Nephron progenitor cell (in vitro differentiated cells): Measurements from ENCODE around the gene ZNF107.

ENCODE experiments used
- DNase-seq: peaks from one replicate; pipeline ENCODE4 v3.0.0; 2021
- H3K27ac Mint-ChIP-seq: 2 replicates; pipeline ENCODE4 v1.8.0; 2021; ENCODE audit warnings: mild to moderate bottlenecking, moderate library complexity, mixed read lengths
- H3K27me3 Mint-ChIP-seq: 2 replicates; pipeline ENCODE4 v1.8.0; 2021; ENCODE audit warnings: mild to moderate bottlenecking, low read depth, mixed read lengths; ENCODE audit not compliant: poor library complexity
- H3K36me3 Mint-ChIP-seq: 2 replicates; pipeline ENCODE4 v1.8.0; 2021; ENCODE audit warnings: low read depth, mixed read lengths
- H3K4me1 Mint-ChIP-seq: 2 replicates; pipeline ENCODE4 v1.8.0; 2021; ENCODE audit warnings: mixed read lengths
- H3K4me3 Mint-ChIP-seq: 2 replicates; pipeline ENCODE4 v1.8.0; 2021; ENCODE audit warnings: mild to moderate bottlenecking, moderate library complexity, mixed read lengths
- H3K9me3 Mint-ChIP-seq: 2 replicates; pipeline ENCODE4 v1.8.0; 2021; ENCODE audit warnings: mild to moderate bottlenecking, moderate library complexity, mixed read lengths
- CTCF ChIP-seq: fragments of 200-600 bp; sonication (generic); IDR thresholded peaks from 2 replicates; pipeline ENCODE4 v1.5.0; 2021; ENCODE audit warnings: antibody characterized with exemption

The ZNF107 gene

GRCh38 chr7:64666663-64667050 lies 724 bp downstream of the ZNF107 start:
- H3K36me3 Mint-ChIP-seq = peaks cover 54% of the 10 kb centered on the region
- peaks cover 8% of the 10 kb centered on the region for H3K27me3 Mint-ChIP-seq
- TF ChIP-seq CTCF = no peak
- H3K4me1 Mint-ChIP-seq = peaks cover 15% of the 10 kb centered on the region
- peaks cover 82% of the 10 kb centered on the region for H3K9me3 Mint-ChIP-seq
- peak overlapping the region; percentile 98 for H3K4me3 Mint-ChIP-seq
- DNase-seq = no peak
- peak overlapping the region; percentile 100 for H3K27ac Mint-ChIP-seq

GRCh38 chr7:64667311-64667710 lies 1.4 kb downstream of the ZNF107 start:
- no peak for TF ChIP-seq CTCF
- no peak for DNase-seq
- Mint-ChIP-seq H3K27ac (no peak overlapping the region), H3K36me3 (peaks cover 60% of the 10 kb centered on the region), H3K4me3 (peak overlapping the region; percentile 98), H3K9me3 (peaks cover 85% of the 10 kb centered on the region), H3K4me1 (peaks cover 15% of the 10 kb centered on the region), H3K27me3 (peaks cover 4% of the 10 kb centered on the region)

DNA sequence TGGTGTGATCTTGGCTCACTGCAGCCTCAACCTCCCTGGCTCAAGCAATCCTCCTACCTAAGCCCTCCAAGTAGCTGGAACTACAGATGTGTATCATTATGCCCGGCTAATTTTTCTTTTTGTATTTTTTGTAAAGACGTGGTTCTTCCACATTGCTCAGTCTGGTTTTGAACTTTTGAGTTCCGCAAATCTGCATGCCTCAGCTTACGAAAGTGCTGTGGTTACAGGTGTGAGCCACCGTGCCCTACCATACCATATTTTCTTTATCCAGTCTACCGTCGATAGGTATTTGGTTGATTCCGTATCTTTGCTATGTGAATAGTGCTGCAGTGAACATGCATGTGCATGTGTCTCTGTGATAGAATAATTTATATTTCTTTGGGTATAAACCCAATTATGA lies 6.5 kb downstream of the ZNF107 start:
- TF ChIP-seq CTCF = no peak
- H3K4me3 Mint-ChIP-seq = no peak overlapping the region
- no peaks in the 10 kb centered on the region for H3K27me3 Mint-ChIP-seq
- H3K36me3 Mint-ChIP-seq = peaks cover 96% of the 10 kb centered on the region
- no peak overlapping the region for H3K27ac Mint-ChIP-seq
- H3K9me3 Mint-ChIP-seq = peaks cover 98% of the 10 kb centered on the region
- DNase-seq = no peak
- H3K4me1 Mint-ChIP-seq = peaks cover 4% of the 10 kb centered on the region

DNA sequence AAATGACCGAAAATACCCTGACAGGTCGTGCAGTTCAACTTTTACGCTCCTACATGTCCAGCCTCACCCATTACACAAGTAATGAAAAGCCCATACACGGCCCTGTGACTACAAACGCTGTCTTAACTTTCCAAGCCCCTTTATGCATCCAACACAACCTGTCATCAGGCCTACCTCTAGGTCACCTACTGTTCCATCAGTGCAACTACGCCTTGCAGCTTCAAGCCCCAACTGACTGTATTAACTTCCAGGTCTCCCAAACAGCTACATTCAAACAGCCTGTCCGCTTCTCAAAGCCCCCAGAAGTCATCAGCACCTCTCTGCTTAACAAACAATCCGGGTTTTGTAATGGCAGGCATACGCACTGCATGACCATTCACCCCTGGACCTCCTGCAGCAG lies 19.2 kb downstream of the ZNF107 start:
- no peaks in the 10 kb centered on the region for H3K36me3 Mint-ChIP-seq
- H3K9me3 Mint-ChIP-seq = peaks cover under 1% of the 10 kb centered on the region
- no peak for DNase-seq
- H3K27ac Mint-ChIP-seq = no peak overlapping the region
- peaks cover 2% of the 10 kb centered on the region for H3K27me3 Mint-ChIP-seq
- no peak overlapping the region for H3K4me3 Mint-ChIP-seq
- TF ChIP-seq CTCF = no peak
- no peaks in the 10 kb centered on the region for H3K4me1 Mint-ChIP-seq

DNA sequence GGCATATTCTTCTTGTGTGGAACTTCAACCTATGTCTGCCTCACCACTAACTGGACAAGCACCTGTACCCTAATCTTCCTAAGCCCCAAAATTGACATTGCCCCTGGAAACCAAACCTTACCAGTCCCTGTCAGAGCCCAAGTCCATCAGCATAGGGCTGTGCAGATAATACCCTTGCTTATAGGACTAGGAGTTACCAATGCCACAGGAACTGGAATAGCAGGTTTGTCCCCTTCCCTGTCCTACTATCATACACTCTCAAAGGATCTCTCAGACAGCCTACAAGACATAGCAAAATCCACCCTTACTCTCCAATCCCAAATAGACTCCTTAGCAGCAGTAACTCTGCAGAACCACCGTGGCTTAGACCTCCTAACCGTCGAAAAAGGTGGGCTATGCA lies 19.8 kb downstream of the ZNF107 start:
- H3K9me3 Mint-ChIP-seq = peaks cover 7% of the 10 kb centered on the region
- H3K27me3 Mint-ChIP-seq = peaks cover 2% of the 10 kb centered on the region
- H3K36me3 Mint-ChIP-seq = no peaks in the 10 kb centered on the region
- H3K4me3 Mint-ChIP-seq = no peak overlapping the region
- DNase-seq = no peak
- TF ChIP-seq CTCF = no peak
- no peaks in the 10 kb centered on the region for H3K4me1 Mint-ChIP-seq
- no peak overlapping the region for H3K27ac Mint-ChIP-seq

- no peak for TF ChIP-seq CTCF
- Mint-ChIP-seq H3K4me1 (no peaks in the 10 kb centered on the region), H3K4me3 (no peak overlapping the region), H3K9me3 (peaks cover 15% of the 10 kb centered on the region), H3K27ac (no peak overlapping the region), H3K36me3 (no peaks in the 10 kb centered on the region), H3K27me3 (peaks cover 2% of the 10 kb centered on the region)
- DNase-seq = no peak
These were observed 20.7 kb downstream of the ZNF107 start for GRCh38 chr7:64686493-64687184.
